GM19239 (cell line): Measurements from ENCODE around the gene KRT3.
"Not testable (repeated sequence)": the region's sequence is repeated elsewhere in the genome, so short reads cannot be mapped to it uniquely, and the experiment has no call there.

Experiments used
- DNase-seq: peaks from one replicate; pipeline ENCODE4 v3.0.0; 2011; ENCODE audit warnings: low spot score; ENCODE audit not compliant: insufficient read length
- FAIRE-seq: peaks from 2 replicates; lab custom pipeline; 2011; peaks lifted over from hg19 to GRCh38; lab: Jason Lieb, UNC

Gene KRT3

GRCh38 chr12:52799505-52800211 lies 3.7 kb upstream of the KRT3 start:
- FAIRE-seq (no peak), DNase-seq (no peak)

GRCh38 chr12:52798671-52799504 lies 3.0 kb upstream of the KRT3 start:
- no peak for FAIRE-seq

GRCh38 chr12:52798003-52798670 lies 2.2 kb upstream of the KRT3 start:
- DNase-seq (no peak), FAIRE-seq (no peak)

More at GRCh38 chr12:52798671-52799504, 3.0 kb upstream of the KRT3 start:
- DNase-seq: no peak

GRCh38 chr12:52797529-52797894 lies 1.6 kb upstream of the KRT3 start:
- FAIRE-seq (no peak), DNase-seq (no peak)

GRCh38 chr12:52796839-52797528 lies 1.1 kb upstream of the KRT3 start:
- no peak for FAIRE-seq

GRCh38 chr12:52796429-52796794 lies 495 bp upstream of the KRT3 start:
- FAIRE-seq (no peak), DNase-seq (no peak)

More at GRCh38 chr12:52796839-52797528, 1.1 kb upstream of the KRT3 start:
- DNase-seq: no peak

- not testable (repeated sequence) for FAIRE-seq
These were observed 614 bp downstream of the KRT3 start for GRCh38 chr12:52795332-52795674.

GRCh38 chr12:52794479-52795331 lies 1.2 kb downstream of the KRT3 start:
- no peak for FAIRE-seq
- DNase-seq: no peak

More at GRCh38 chr12:52795332-52795674, 614 bp downstream of the KRT3 start:
- DNase-seq: not testable (repeated sequence)

GRCh38 chr12:52792185-52793029 lies 3.5 kb downstream of the KRT3 start:
- FAIRE-seq (no peak), DNase-seq (no peak)

GRCh38 chr12:52791271-52792184 lies 4.4 kb downstream of the KRT3 start:
- FAIRE-seq (no peak), DNase-seq (no peak)

- DNase-seq (no peak), FAIRE-seq (no peak)
These were observed 5.3 kb downstream of the KRT3 start for GRCh38 chr12:52790427-52791270.

- no peak for DNase-seq
- FAIRE-seq: no peak
These were observed 6.1 kb downstream of the KRT3 start for GRCh38 chr12:52789637-52790426.

GRCh38 chr12:52788876-52789636 lies 6.9 kb downstream of the KRT3 start:
- no peak for DNase-seq
- FAIRE-seq: no peak

GRCh38 chr12:52788192-52788875 lies 7.6 kb downstream of the KRT3 start:
- DNase-seq: no peak
- no peak for FAIRE-seq
